SHP77 treated with DMSO at 0.1 percent for 48 hours (cell line): Measurements from ENCODE around the gene RASAL1.
"Not testable (repeated sequence)": the region's sequence is repeated elsewhere in the genome, so short reads cannot be mapped to it uniquely, and the experiment has no call there.

ENCODE experiments used
- DNase-seq: peaks from one replicate; lab custom pipeline; 2025; lab: John Stamatoyannopoulos, UW

RASAL1 gene

GRCh38 chr12:113118142-113118541 lies 17.4 kb downstream of the RASAL1 start:
- no peak for DNase-seq

- not testable (repeated sequence) for DNase-seq
Observed at GRCh38 chr12:113117684-113118083, 17.9 kb downstream of the RASAL1 start.

- no peak for DNase-seq
Observed at GRCh38 chr12:113116875-113117274, 18.7 kb downstream of the RASAL1 start.

- no peak for DNase-seq
Observed at GRCh38 chr12:113115455-113116126, 20.0 kb downstream of the RASAL1 start.

GRCh38 chr12:113114447-113115178 lies 20.9 kb downstream of the RASAL1 start:
- DNase-seq = no peak

GRCh38 chr12:113113397-113113796 lies 22.2 kb downstream of the RASAL1 start:
- DNase-seq = no peak

GRCh38 chr12:113112043-113112899 lies 23.3 kb downstream of the RASAL1 start:
- DNase-seq = no peak

GRCh38 chr12:113111247-113111646 lies 24.3 kb downstream of the RASAL1 start:
- DNase-seq = no peak

- no peak for DNase-seq
Observed at GRCh38 chr12:113109872-113110599, 25.5 kb downstream of the RASAL1 start.

GRCh38 chr12:113109360-113109759 lies 26.2 kb downstream of the RASAL1 start:
- no peak for DNase-seq

GRCh38 chr12:113108308-113108707 lies 27.3 kb downstream of the RASAL1 start:
- DNase-seq = no peak

- no peak for DNase-seq
Observed at GRCh38 chr12:113106361-113106760, 29.2 kb downstream of the RASAL1 start.

- DNase-seq = no peak
Observed at GRCh38 chr12:113105606-113106271, 29.8 kb downstream of the RASAL1 start.

- DNase-seq = no peak
Observed at GRCh38 chr12:113104953-113105510, 30.5 kb downstream of the RASAL1 start.

GRCh38 chr12:113103756-113104450 lies 31.7 kb downstream of the RASAL1 start:
- DNase-seq = no peak

- no peak for DNase-seq
Observed at GRCh38 chr12:113102811-113103210, 32.8 kb downstream of the RASAL1 start.

- no peak for DNase-seq
Observed at GRCh38 chr12:113101751-113102150, 33.8 kb downstream of the RASAL1 start.

GRCh38 chr12:113099764-113100163 lies 35.8 kb downstream of the RASAL1 start:
- DNase-seq = no peak

GRCh38 chr12:113099364-113099763 lies 36.2 kb downstream of the RASAL1 start:
- no peak for DNase-seq

GRCh38 chr12:113098441-113099028 lies 37.0 kb downstream of the RASAL1 start:
- DNase-seq = peak; percentile 85
